ENCODE results near the gene ILKAP.

The ILKAP gene

DNA sequence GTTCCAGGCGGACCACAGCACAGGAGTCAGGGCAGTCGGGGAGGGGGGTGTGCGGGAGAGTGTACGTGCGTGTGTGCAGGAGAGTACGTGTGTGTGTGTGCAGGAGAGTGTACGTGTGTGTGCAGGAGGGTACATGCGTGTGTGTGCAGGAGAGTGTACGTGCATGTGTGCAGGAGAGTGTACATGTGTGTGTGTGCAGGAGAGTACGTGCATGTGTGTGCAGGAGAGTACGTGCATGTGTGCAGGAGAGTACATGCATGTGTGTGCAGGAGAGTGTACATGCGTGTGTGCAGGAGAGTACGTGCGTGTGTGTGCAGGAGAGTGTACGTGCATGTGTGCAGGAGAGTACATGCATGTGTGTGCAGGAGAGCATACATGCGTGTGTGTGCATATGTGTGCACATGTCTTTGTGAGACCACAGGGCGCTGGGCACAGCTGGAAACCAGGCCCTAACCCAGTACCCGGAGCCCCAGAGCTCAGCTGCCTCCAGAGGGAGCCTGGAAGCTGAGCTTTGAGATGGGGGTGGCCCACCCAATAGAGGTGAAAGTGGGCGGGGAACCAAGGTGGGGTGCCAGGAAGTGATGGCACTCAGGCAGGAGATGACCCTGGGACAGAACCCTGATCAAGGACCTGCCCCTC, 78.9 kb downstream of the ILKAP start:
- TF ChIP-seq, protein P1, sequence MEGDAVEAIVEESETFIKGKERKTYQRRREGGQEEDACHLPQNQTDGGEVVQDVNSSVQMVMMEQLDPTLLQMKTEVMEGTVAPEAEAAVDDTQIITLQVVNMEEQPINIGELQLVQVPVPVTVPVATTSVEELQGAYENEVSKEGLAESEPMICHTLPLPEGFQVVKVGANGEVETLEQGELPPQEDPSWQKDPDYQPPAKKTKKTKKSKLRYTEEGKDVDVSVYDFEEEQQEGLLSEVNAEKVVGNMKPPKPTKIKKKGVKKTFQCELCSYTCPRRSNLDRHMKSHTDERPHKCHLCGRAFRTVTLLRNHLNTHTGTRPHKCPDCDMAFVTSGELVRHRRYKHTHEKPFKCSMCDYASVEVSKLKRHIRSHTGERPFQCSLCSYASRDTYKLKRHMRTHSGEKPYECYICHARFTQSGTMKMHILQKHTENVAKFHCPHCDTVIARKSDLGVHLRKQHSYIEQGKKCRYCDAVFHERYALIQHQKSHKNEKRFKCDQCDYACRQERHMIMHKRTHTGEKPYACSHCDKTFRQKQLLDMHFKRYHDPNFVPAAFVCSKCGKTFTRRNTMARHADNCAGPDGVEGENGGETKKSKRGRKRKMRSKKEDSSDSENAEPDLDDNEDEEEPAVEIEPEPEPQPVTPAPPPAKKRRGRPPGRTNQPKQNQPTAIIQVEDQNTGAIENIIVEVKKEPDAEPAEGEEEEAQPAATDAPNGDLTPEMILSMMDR (IDR thresholded peaks at IDR 0.05; ENCODE audit: insufficient read depth, low read length, poor library complexity, severe bottlenecking): no peak
- Histone ChIP-seq H3K4me3 (replicated peaks; ENCODE audit: low read depth, low read length) (no peak overlapping the region), H3K27me3 (replicated peaks; ENCODE audit: control insufficient read depth, insufficient read depth, low read length) (no peaks in the 10 kb centered on the region), H3K36me3 (ENCODE audit: control insufficient read depth, insufficient read depth, low read length) (no peaks in the 10 kb centered on the region; the same call in 1 of the 2 replicates)
- DNase-seq (ENCODE audit: extremely low read depth, insufficient read length): no peak

DNA sequence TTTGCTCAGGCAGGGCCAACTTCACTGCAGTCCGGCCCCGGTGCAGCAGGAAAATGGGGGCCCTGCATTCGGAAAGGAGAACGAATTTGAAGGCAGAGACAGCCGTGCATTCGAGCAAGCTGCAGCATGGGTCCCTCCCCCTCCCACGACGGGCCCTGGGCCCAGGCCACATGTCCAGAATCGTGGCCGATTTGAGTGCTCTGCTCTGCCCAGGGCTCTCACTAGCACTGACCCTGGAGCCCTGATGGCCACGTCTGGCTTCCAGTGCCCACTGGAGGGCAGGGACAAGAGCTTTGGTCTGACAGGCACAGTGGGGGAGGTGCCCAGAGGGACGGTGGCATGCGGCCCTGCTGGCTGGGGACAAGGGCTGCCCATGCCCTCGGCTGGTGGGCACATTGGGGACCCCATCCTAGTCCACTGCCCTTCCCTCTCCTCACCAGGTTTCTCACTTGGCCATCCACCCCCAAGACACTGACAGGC, 79.5 kb downstream of the ILKAP start:
- DNase-seq (ENCODE audit: extremely low read depth, insufficient read length): no peak
- Histone ChIP-seq H3K27me3 (replicated peaks; ENCODE audit: control insufficient read depth, insufficient read depth, low read length) (no peaks in the 10 kb centered on the region), H3K36me3 (ENCODE audit: control insufficient read depth, insufficient read depth, low read length) (no peaks in the 10 kb centered on the region; the same call in 1 of the 2 replicates), H3K4me3 (replicated peaks; ENCODE audit: low read depth, low read length) (no peak overlapping the region)
- TF ChIP-seq, protein P1 (IDR thresholded peaks at IDR 0.05; ENCODE audit: insufficient read depth, low read length, poor library complexity, severe bottlenecking): no peak

DNA sequence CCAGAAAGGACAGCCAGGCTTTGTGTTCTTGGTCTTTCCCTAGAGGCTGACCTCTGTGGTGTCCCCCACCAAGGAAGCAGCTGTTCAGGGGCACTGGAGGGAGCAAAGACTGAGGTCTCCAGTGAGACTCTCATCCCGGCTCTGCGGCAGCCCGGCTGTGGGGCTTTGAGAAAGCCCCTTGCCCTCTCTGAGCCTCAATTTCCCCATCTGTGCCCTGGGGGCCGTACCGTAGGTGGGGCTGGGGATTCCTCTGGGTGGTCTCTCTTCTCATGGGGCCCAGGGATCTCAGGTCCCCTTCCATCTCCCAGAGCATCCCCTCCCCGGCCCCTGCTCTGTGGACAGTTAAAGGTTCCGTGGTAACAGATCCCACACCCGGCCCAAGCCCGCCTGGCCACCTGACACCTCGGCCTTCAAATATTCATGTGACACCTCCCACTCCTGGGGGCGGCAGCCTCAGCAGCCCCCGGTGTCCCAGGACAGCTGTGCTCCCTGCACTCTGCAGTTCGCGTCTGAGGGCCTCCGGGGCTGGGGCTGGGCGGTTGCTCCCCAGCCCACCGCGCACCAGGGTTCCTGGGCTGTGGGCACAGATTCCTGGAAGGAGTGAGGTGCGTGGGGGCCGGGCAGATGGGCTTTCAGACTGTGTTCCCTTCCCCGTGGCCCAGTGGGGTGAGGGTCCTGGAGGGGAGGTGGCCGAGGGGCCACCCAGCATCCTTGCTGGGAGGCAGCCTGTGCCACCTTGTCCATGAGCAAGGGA, 80.1 kb downstream of the ILKAP start:
- H3K36me3 ChIP-seq (ENCODE audit: control insufficient read depth, insufficient read depth, low read length): no peaks in the 10 kb centered on the region
- DNase-seq (ENCODE audit: extremely low read depth, insufficient read length): no peak
- H3K27me3 ChIP-seq (replicated peaks; ENCODE audit: control insufficient read depth, insufficient read depth, low read length): no peaks in the 10 kb centered on the region
- no peak overlapping the region for H3K4me3 ChIP-seq (replicated peaks; ENCODE audit: low read depth, low read length)
- TF ChIP-seq, protein P1 (IDR thresholded peaks at IDR 0.05; ENCODE audit: insufficient read depth, low read length, poor library complexity, severe bottlenecking): no peak

DNA sequence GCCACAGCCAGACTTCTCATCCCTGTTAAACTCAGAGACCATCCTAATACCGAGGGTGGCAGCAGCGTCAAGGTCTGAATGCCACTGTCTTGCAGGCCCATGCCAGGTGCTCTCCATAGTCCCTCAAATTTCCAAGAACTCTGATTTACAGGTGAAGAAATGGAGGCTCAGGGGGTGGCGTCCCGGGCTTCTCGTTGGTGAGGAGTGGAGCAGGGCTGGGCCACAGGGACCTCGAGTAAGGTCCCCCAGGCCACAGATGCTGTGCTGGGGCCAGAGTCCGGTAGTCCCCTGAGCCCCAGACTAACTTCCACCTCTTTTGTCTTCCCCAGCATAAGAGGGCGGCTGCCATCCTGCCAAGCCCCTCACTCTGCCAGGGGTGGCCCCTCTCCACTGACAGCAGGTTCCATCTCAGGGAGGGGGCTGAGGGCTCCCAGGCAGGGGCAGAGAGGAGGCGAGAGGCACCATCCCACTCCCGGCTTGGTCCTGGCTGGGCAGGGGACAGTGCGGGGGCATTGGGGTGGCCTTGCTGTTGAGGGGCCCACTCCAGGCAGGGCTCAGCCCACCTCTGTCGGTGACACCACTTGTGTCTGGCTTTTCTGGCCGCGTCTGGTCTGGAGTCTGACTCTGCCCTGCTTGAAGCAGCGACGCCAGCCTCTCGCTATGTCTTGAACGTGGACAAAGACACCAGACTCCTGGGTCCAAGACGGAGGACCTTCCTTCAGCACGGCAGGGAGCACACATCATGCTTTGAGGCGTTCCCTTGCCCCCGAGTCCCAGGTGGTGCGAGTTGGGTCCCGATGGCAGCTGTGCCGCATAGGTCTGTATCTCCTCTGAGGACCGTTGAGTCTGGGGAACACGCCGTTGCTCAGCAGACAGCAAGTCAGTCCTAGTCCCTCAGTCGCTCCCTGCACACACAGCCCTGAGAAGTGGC, 80.9 kb downstream of the ILKAP start:
- no peak overlapping the region for H3K4me3 ChIP-seq (replicated peaks; ENCODE audit: low read depth, low read length)
- H3K27me3 ChIP-seq (replicated peaks; ENCODE audit: control insufficient read depth, insufficient read depth, low read length): no peaks in the 10 kb centered on the region
- H3K36me3 ChIP-seq (ENCODE audit: control insufficient read depth, insufficient read depth, low read length): no peaks in the 10 kb centered on the region
- TF ChIP-seq, protein P1 (IDR thresholded peaks at IDR 0.05; ENCODE audit: insufficient read depth, low read length, poor library complexity, severe bottlenecking): no peak
- DNase-seq (ENCODE audit: extremely low read depth, insufficient read length): no peak

DNA sequence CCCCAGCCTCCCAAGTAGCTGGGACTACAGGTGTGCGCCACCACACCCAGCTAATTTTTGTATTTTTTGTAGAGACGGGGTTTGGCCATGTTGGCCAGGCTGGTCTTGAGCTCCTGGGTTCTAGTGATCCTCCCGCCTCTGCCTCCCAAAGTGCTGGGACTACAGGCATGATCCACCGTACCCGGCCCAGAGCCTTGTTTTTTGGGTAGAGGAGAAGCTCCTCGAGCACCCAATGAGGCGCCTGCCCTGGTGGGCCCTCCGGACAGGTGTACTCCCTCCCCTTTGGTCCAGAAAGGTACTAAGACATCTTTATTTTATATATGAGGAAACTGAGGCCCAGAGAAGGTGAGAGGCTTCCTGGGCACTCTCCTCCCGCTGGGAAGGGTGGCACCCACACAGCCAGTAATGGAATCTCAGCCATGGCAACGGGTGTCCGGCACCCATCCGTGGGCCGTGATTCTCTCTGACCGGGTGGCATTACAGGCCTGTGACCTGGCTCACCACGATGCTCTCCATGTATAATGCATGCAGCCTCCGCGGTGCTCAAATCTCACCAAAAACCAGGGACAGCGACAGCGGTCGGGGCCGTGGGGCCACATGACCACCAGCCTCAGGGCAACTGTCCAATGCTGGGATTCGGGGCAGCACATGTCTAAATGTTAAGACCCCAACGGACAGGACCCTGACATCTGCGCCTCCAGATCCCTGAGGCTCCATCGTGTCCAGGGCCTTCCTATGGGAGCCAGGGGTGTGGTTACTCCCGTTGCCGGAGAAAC, 81.8 kb downstream of the ILKAP start:
- H3K36me3 ChIP-seq (ENCODE audit: control insufficient read depth, insufficient read depth, low read length): no peaks in the 10 kb centered on the region
- H3K27me3 ChIP-seq (replicated peaks; ENCODE audit: control insufficient read depth, insufficient read depth, low read length): no peaks in the 10 kb centered on the region
- TF ChIP-seq, protein P1 (IDR thresholded peaks at IDR 0.05; ENCODE audit: insufficient read depth, low read length, poor library complexity, severe bottlenecking): no peak
- no peak overlapping the region for H3K4me3 ChIP-seq (replicated peaks; ENCODE audit: low read depth, low read length)
- no peak for DNase-seq (ENCODE audit: extremely low read depth, insufficient read length)
